Right lobe of liver (tissue), 4 donors: Measurements from ENCODE around the gene RNF145.

Experiments used
- CTCF ChIP-seq, 4 donors: fragments of 200-600 bp in 3 of 4; fragments of 450-650 bp in 1 of 4; IDR thresholded peaks; one replicate each; pipeline versions ENCODE4 v1.5.1 to v1.8.0; 2016 to 2022; ENCODE audit warnings: antibody characterized with exemption in 4 of 4, mild to moderate bottlenecking in 2 of 4
- POLR2A ChIP-seq: fragments of 450-650 bp; IDR thresholded peaks from one replicate; pipeline ENCODE4 v1.6.1; 2017; ENCODE audit warnings: antibody characterized with exemption, mild to moderate bottlenecking
- donor health status: DM: no; HTN: no; CAD: no.
- donor health status: DM: no; HTN: no; CAD: no.
- donor health status: DM: no; HTN: yes; CAD: no.

- TF ChIP-seq CTCF (IDR thresholded peaks at IDR 0.05) (no peak), POLR2A (no peak)
Measured at GRCh38 chr5:159184236-159184635, 25.1 kb downstream of the RNF145 start.
